Breast epithelium (tissue), 4 donors: ENCODE measurements around the gene TREML4. TPM values are rescaled to one million over a fixed set of nuclear protein-coding genes. Genes with fewer than 3 reads are reported as not detected.

ENCODE experiments used
- DNase-seq, 2 donors: peaks; one replicate each; pipeline ENCODE4 v3.0.0-alpha.2; 2019; ENCODE audit warnings: low spot score in 2 of 2
- H3K27ac ChIP-seq, 2 donors: fragments of 200-600 bp; sonication (generic) in 1 of 2; one replicate each; pipeline ENCODE4 v1.5.1; 2016 to 2019; ENCODE audit warnings: mild to moderate bottlenecking in 1 of 2
- H3K27me3 ChIP-seq, 2 donors: fragments of 200-600 bp; sonication (generic) in 1 of 2; one replicate each; pipeline versions ENCODE4 v1.5.1 to v1.6.0; 2017 to 2019; ENCODE audit warnings: control low read depth in 1 of 2, mild to moderate bottlenecking in 1 of 2
- H3K36me3 ChIP-seq: fragments of 200-600 bp; one replicate; pipeline ENCODE4 v1.5.1; 2019
- H3K4me1 ChIP-seq, 2 donors: fragments of 200-600 bp; sonication (generic); one replicate each; pipeline ENCODE4 v1.5.1; 2016 to 2019; ENCODE audit warnings: control low read depth in 1 of 2
- H3K4me3 ChIP-seq, 3 donors: fragments of 200-600 bp; sonication (generic); 1 replicate in 2 of 3; 2 replicates in 1 of 3; pipeline ENCODE4 v1.5.1; 2016 to 2019; ENCODE audit warnings: mild to moderate bottlenecking in 3 of 3, moderate library complexity in 2 of 3
- H3K9me3 ChIP-seq, 2 donors: fragments of 200-600 bp; sonication (generic) in 1 of 2; one replicate each; pipeline ENCODE4 v1.5.1; 2016 to 2019; ENCODE audit warnings: control low read depth in 1 of 2
- POLR2A ChIP-seq: fragments of 450-650 bp; IDR thresholded peaks from one replicate; pipeline ENCODE4 v1.6.1; 2016; ENCODE audit warnings: antibody characterized with exemption, mild to moderate bottlenecking, moderate library complexity
- POLR2AphosphoS5 ChIP-seq, 3 donors: sonication (generic); formaldehyde crosslinking; IDR thresholded peaks; one replicate each; pipeline ENCODE4 v1.6.1; 2017; ENCODE audit warnings: antibody characterized with exemption in 3 of 3
- intact Hi-C: fragments of 100-400 bp; cut with DNase I; formaldehyde crosslinking; loops from one replicate; pipeline ENCODE4 v1.15.1; 2023; ENCODE audit warnings: low total_unique reads
- total RNA-seq, 3 donors: library from RNA; depleted of rRNA; stranded (reverse); fragments of >200 nt; gene quantifications; one replicate each; pipeline ENCODE4 v1.1.0, GENCODE V29; 2016
- TF ChIP-seq, protein P1 (sequence below), 3 donors: fragments of 450-650 bp; IDR thresholded peaks; one replicate each; pipeline ENCODE4 v1.5.1; 2016 to 2017; ENCODE audit warnings: antibody characterized with exemption in 3 of 3, mild to moderate bottlenecking in 3 of 3, moderate library complexity in 3 of 3

TREML4 gene
- total RNA-seq, 3 donors from 2014 or later = not detected

DNA sequence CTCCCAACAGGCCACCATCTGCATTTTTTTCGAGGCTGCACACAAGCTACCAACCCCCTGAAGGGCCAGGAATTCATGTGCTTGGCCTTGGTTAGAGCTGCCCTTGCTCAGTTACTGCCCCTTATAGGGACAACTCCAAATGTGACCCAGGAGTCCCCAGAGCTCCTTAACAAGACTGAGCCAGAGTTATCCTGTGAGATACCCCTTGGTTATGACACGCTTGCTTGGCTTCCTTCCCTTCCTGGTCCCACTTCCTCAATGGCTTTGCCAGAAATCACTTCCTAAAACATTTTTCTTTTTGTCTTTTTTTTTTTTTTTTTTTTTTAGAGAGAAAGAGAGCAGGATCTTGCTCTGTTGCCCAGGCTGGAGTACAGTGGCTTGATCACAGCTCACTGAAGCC, 49.5 kb downstream of the TREML4 start:
- DNase-seq = no peak
- no peaks in the 10 kb centered on the region for H3K27me3 ChIP-seq
- H3K27ac ChIP-seq = no peak overlapping the region
- no peaks in the 10 kb centered on the region for H3K4me1 ChIP-seq
- TF ChIP-seq POLR2A (no peak), POLR2AphosphoS5 (IDR thresholded peaks at IDR 0.05) (no peak)
- TF ChIP-seq, protein P1, sequence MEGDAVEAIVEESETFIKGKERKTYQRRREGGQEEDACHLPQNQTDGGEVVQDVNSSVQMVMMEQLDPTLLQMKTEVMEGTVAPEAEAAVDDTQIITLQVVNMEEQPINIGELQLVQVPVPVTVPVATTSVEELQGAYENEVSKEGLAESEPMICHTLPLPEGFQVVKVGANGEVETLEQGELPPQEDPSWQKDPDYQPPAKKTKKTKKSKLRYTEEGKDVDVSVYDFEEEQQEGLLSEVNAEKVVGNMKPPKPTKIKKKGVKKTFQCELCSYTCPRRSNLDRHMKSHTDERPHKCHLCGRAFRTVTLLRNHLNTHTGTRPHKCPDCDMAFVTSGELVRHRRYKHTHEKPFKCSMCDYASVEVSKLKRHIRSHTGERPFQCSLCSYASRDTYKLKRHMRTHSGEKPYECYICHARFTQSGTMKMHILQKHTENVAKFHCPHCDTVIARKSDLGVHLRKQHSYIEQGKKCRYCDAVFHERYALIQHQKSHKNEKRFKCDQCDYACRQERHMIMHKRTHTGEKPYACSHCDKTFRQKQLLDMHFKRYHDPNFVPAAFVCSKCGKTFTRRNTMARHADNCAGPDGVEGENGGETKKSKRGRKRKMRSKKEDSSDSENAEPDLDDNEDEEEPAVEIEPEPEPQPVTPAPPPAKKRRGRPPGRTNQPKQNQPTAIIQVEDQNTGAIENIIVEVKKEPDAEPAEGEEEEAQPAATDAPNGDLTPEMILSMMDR (IDR thresholded peaks at IDR 0.05) = no peak
- no peaks in the 10 kb centered on the region for H3K9me3 ChIP-seq
- intact Hi-C loops = no loop called here
- H3K4me3 ChIP-seq = no peak overlapping the region
- no peaks in the 10 kb centered on the region for H3K36me3 ChIP-seq

GRCh38 chr6:41278699-41279405, 50.7 kb downstream of the TREML4 start:
- Histone ChIP-seq H3K4me3 (no peak overlapping the region), H3K4me1 (no peaks in the 10 kb centered on the region), H3K27me3 (no peaks in the 10 kb centered on the region), H3K9me3 (no peaks in the 10 kb centered on the region), H3K36me3 (no peaks in the 10 kb centered on the region), H3K27ac (no peak overlapping the region)
- DNase-seq = no peak
- intact Hi-C loops = no loop called here
- TF ChIP-seq POLR2AphosphoS5 (IDR thresholded peaks at IDR 0.05) (no peak), POLR2A (no peak)
- TF ChIP-seq, protein P1 (IDR thresholded peaks at IDR 0.05) = no peak

- Histone ChIP-seq H3K4me3 (no peak overlapping the region), H3K27ac (no peak overlapping the region), H3K4me1 (no peaks in the 10 kb centered on the region), H3K36me3 (no peaks in the 10 kb centered on the region), H3K27me3 (no peaks in the 10 kb centered on the region), H3K9me3 (no peaks in the 10 kb centered on the region)
- DNase-seq = no peak
- no peak for TF ChIP-seq POLR2A
- TF ChIP-seq, protein P1 (IDR thresholded peaks at IDR 0.05) = no peak
- TF ChIP-seq POLR2AphosphoS5 (IDR thresholded peaks at IDR 0.05) = no peak
- intact Hi-C loops = no loop called here
Measured at GRCh38 chr6:41280381-41281057, 52.4 kb downstream of the TREML4 start.

DNA sequence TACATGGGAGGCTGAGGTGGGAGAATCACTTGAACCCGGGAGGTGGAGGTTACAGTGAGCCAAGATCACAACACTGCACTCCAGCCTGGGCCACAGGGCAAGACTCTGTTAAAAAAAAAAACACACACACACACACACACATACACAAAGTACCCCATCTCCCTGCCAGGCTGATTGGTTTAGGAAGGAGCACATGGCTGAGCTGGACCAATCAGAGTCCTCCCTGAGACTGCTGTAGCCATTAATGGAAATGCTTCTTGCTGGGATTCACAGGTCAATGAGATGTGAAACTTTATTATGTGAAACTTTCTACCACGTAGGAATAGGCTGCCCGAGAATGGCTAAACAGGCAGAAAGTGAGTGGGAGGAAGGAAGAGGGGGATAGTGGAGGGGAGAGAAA, 55.5 kb downstream of the TREML4 start:
- H3K36me3 ChIP-seq = no peaks in the 10 kb centered on the region
- no peak for DNase-seq
- H3K9me3 ChIP-seq = no peaks in the 10 kb centered on the region
- no peaks in the 10 kb centered on the region for H3K27me3 ChIP-seq
- H3K27ac ChIP-seq = no peak overlapping the region
- intact Hi-C loops = no loop called here
- TF ChIP-seq, protein P1 (IDR thresholded peaks at IDR 0.05) = no peak
- no peak for TF ChIP-seq POLR2AphosphoS5 (IDR thresholded peaks at IDR 0.05)
- TF ChIP-seq POLR2A = no peak
- no peak overlapping the region for H3K4me3 ChIP-seq
- no peaks in the 10 kb centered on the region for H3K4me1 ChIP-seq

DNA sequence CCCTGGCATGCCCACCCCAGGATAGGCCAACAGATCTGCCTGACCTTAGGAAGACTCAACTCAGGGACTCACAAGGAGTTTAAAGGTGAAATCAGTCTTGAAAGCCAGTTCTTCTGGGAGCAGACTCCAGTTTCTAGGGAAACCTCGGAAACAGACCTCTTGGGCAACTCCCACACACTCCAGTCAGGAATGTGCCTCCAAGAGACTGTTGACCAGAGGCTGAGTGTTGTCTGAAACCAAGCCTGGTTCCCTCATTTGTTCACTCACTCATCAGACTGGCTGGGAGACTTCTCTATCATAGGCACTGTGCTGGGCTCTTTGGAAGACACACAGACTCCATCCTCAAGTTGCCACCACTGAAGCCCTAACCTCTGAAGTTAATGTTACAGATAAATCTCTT, 56.6 kb downstream of the TREML4 start:
- H3K27me3 ChIP-seq = no peaks in the 10 kb centered on the region
- no peak overlapping the region for H3K4me3 ChIP-seq
- TF ChIP-seq, protein P1 (IDR thresholded peaks at IDR 0.05) = no peak
- TF ChIP-seq POLR2AphosphoS5 (IDR thresholded peaks at IDR 0.05) (no peak), POLR2A (no peak)
- H3K36me3 ChIP-seq = no peaks in the 10 kb centered on the region
- H3K9me3 ChIP-seq = no peaks in the 10 kb centered on the region
- DNase-seq = no peak
- intact Hi-C loops = no loop called here
- H3K4me1 ChIP-seq = no peaks in the 10 kb centered on the region
- H3K27ac ChIP-seq = no peak overlapping the region
